DND-41 (cell line): Measurements from ENCODE around the gene PRND.

Experiments used
- CTCF ChIP-seq: IDR thresholded peaks from 2 replicates; pipeline ENCODE4 v1.5.1; 2012; ENCODE audit warnings: borderline replicate concordance, low read length, moderate library complexity, mild to moderate bottlenecking; ENCODE audit not compliant: poor library complexity, severe bottlenecking; ENCODE audit errors: extremely low read depth
- EZH2 ChIP-seq: IDR thresholded peaks from 3 replicates; pipeline ENCODE4 v1.6.1; 2012; ENCODE audit warnings: borderline replicate concordance, low read depth, mild to moderate bottlenecking, moderate library complexity, low read length, inconsistent platforms; ENCODE audit not compliant: severe bottlenecking

- TF ChIP-seq CTCF (no peak), EZH2 (no peak)
Measured at GRCh38 chr20:4726710-4727397, 5.1 kb downstream of the PRND start.
